ENCODE measurements around the gene NID2.

- TF ChIP-seq YY1 (IDR thresholded peaks at IDR 0.05; ENCODE audit: low read depth) (no peak), RAD21 (IDR thresholded peaks at IDR 0.05; ENCODE audit: low read depth) (no peak), EP300 (IDR thresholded peaks at IDR 0.05; ENCODE audit: borderline replicate concordance) (no peak), REST (IDR thresholded peaks at IDR 0.05; ENCODE audit: low read depth) (no peak)
Measured at GRCh38 chr14:52063052-52063462, 5.8 kb downstream of the NID2 start.

Data from Ishikawa (cell line).